Cardiac muscle cell (in vitro differentiated cells and primary cell): ENCODE measurements around the gene ABCC4. TPM values are rescaled to one million over a fixed set of nuclear protein-coding genes. Genes with fewer than 3 reads are reported as not detected.

ENCODE experiments used
- DNase-seq, 2 donors: peaks; one replicate each; pipeline versions ENCODE4 v3.0.0 to v3.0.0-alpha.2; 2010 to 2017; ENCODE audit warnings: low read depth in 1 of 2, low spot score in 1 of 2
- H3K27ac ChIP-seq: fragments of 200-600 bp; sonication (generic); 2 replicates; pipeline ENCODE4 v1.5.1; 2016
- H3K27me3 ChIP-seq: fragments of 200-600 bp; sonication (generic); 2 replicates; pipeline ENCODE4 v1.6.0; 2016; ENCODE audit warnings: control low read depth
- H3K36me3 ChIP-seq: fragments of 200-600 bp; sonication (generic); 2 replicates; pipeline ENCODE4 v1.5.1; 2016; ENCODE audit warnings: control low read depth
- H3K4me1 ChIP-seq: fragments of 200-600 bp; sonication (generic); 2 replicates; pipeline ENCODE4 v1.8.1; 2017; ENCODE audit warnings: low read depth, mild to moderate bottlenecking, mixed run types
- H3K4me3 ChIP-seq: fragments of 200-600 bp; sonication (generic); 2 replicates; pipeline ENCODE4 v1.5.1; 2016; ENCODE audit warnings: mild to moderate bottlenecking
- H3K9me3 ChIP-seq: fragments of 200-600 bp; sonication (generic); 2 replicates; pipeline ENCODE4 v1.5.1; 2017; ENCODE audit warnings: low read depth, mild to moderate bottlenecking, control low read depth
- CTCF ChIP-seq: IDR thresholded peaks from 2 replicates; pipeline ENCODE4 v1.5.1; 2012; ENCODE audit warnings: low read depth, mild to moderate bottlenecking, low read length
- polyA plus RNA-seq: library from polyadenylated mRNA; unstranded; fragments of >200 nt; fragmentation: Nextera tagmentation; extraction: Ambion mirVana; gene quantifications from 2 replicates; pipeline ENCODE4 v1.2.1, GENCODE V29; 2016
- total RNA-seq: library from RNA; depleted of rRNA; stranded (reverse); fragments of >200 nt; gene quantifications from 2 replicates; pipeline ENCODE4 v1.2.3, GENCODE V29; 2016

Gene ABCC4
- total and polyA plus RNA-seq, 2 experiments from 2014 or later = 1.6 to 5.0 TPM

GRCh38 chr13:95188128-95188527 lies 113.1 kb downstream of the ABCC4 start:
- DNase-seq = peak in 1 of 2 donors; percentile 19
- H3K36me3 ChIP-seq = no peaks in the 10 kb centered on the region
- TF ChIP-seq CTCF = no peak

GRCh38 chr13:95185851-95186250 lies 115.4 kb downstream of the ABCC4 start:
- Histone ChIP-seq H3K36me3 (no peaks in the 10 kb centered on the region), H3K27ac (no peak overlapping the region), H3K4me1 (peaks cover 3% of the 10 kb centered on the region), H3K4me3 (no peak overlapping the region), H3K9me3 (no peaks in the 10 kb centered on the region), H3K27me3 (no peaks in the 10 kb centered on the region)
- no peak for TF ChIP-seq CTCF
- peak in 1 of 2 donors; percentile 37 for DNase-seq

More at GRCh38 chr13:95188128-95188527, 113.1 kb downstream of the ABCC4 start:
- H3K27me3 ChIP-seq = no peaks in the 10 kb centered on the region
- no peak overlapping the region for H3K4me3 ChIP-seq
- no peaks in the 10 kb centered on the region for H3K4me1 ChIP-seq
- H3K27ac ChIP-seq = no peak overlapping the region
- H3K9me3 ChIP-seq = no peaks in the 10 kb centered on the region

- no peak for TF ChIP-seq CTCF
- H3K9me3 ChIP-seq = no peaks in the 10 kb centered on the region
- no peaks in the 10 kb centered on the region for H3K36me3 ChIP-seq
- H3K4me1 ChIP-seq = peaks cover 9% of the 10 kb centered on the region
- no peak overlapping the region for H3K4me3 ChIP-seq
- no peaks in the 10 kb centered on the region for H3K27me3 ChIP-seq
- no peak overlapping the region for H3K27ac ChIP-seq
- no peak for DNase-seq
These were observed 115.9 kb downstream of the ABCC4 start for GRCh38 chr13:95185311-95185710.

GRCh38 chr13:95184317-95184716 lies 116.9 kb downstream of the ABCC4 start:
- Histone ChIP-seq H3K4me1 (peaks cover 9% of the 10 kb centered on the region), H3K36me3 (no peaks in the 10 kb centered on the region), H3K9me3 (no peaks in the 10 kb centered on the region), H3K27ac (no peak overlapping the region), H3K4me3 (no peak overlapping the region), H3K27me3 (no peaks in the 10 kb centered on the region)
- TF ChIP-seq CTCF = no peak
- DNase-seq = no peak

GRCh38 chr13:95182570-95183265 lies 118.5 kb downstream of the ABCC4 start:
- H3K27me3 ChIP-seq = no peaks in the 10 kb centered on the region
- no peak overlapping the region for H3K4me3 ChIP-seq
- peaks cover 9% of the 10 kb centered on the region for H3K4me1 ChIP-seq
- no peaks in the 10 kb centered on the region for H3K9me3 ChIP-seq
- no peaks in the 10 kb centered on the region for H3K36me3 ChIP-seq
- no peak overlapping the region for H3K27ac ChIP-seq
- no peak for DNase-seq
- TF ChIP-seq CTCF = no peak

GRCh38 chr13:95181586-95181985 lies 119.7 kb downstream of the ABCC4 start:
- H3K4me3 ChIP-seq = no peak overlapping the region
- H3K4me1 ChIP-seq = peaks cover 9% of the 10 kb centered on the region
- H3K27me3 ChIP-seq = no peaks in the 10 kb centered on the region
- no peak for TF ChIP-seq CTCF
- DNase-seq = no peak
- no peaks in the 10 kb centered on the region for H3K9me3 ChIP-seq
- no peak overlapping the region for H3K27ac ChIP-seq
- no peaks in the 10 kb centered on the region for H3K36me3 ChIP-seq
